HG03354 (cell line): ENCODE measurements around the gene GNAI2.
A peak's percentile ranks its signal among the peaks of the same experiment; 100 is the strongest.
"Not testable (repeated sequence)": the region's sequence is repeated elsewhere in the genome, so short reads cannot be mapped to it uniquely, and the experiment has no call there.

Experiments
- ATAC-seq: cut with Tn5 transposase; IDR thresholded peaks from one replicate; pipeline ENCODE4 v1.9.1; 2021; ENCODE audit warnings: mild to moderate bottlenecking; ENCODE audit not compliant: unreplicated experiment, poor library complexity, severe bottlenecking

The GNAI2 gene

GRCh38 chr3:50241713-50242380 lies 5.8 kb downstream of the GNAI2 start:
- ATAC-seq, result no peak

- no peak for ATAC-seq
Observed at GRCh38 chr3:50242381-50242770, 6.4 kb downstream of the GNAI2 start.

GRCh38 chr3:50242851-50243542 lies 7.0 kb downstream of the GNAI2 start:
- no peak for ATAC-seq

GRCh38 chr3:50243543-50243895 lies 7.5 kb downstream of the GNAI2 start:
- ATAC-seq, result no peak

GRCh38 chr3:50244813-50245212 lies 8.8 kb downstream of the GNAI2 start:
- ATAC-seq, result not testable (repeated sequence)

GRCh38 chr3:50245251-50245745 lies 9.3 kb downstream of the GNAI2 start:
- ATAC-seq, result no peak

GRCh38 chr3:50245831-50246516 lies 10.0 kb downstream of the GNAI2 start:
- ATAC-seq, result peak; percentile 78

- ATAC-seq, result peak; percentile 64
Observed at GRCh38 chr3:50246517-50246954, 10.5 kb downstream of the GNAI2 start.

GRCh38 chr3:50248387-50248786 lies 12.4 kb downstream of the GNAI2 start:
- ATAC-seq, result no peak

- no peak for ATAC-seq
Observed at GRCh38 chr3:50249457-50249856, 13.5 kb downstream of the GNAI2 start.

GRCh38 chr3:50250514-50250913 lies 14.5 kb downstream of the GNAI2 start:
- no peak for ATAC-seq

GRCh38 chr3:50251220-50251619 lies 15.2 kb downstream of the GNAI2 start:
- ATAC-seq, result no peak

GRCh38 chr3:50254577-50255250 lies 18.7 kb downstream of the GNAI2 start:
- no peak for ATAC-seq

- ATAC-seq, result no peak
Observed at GRCh38 chr3:50255251-50255615, 19.2 kb downstream of the GNAI2 start.

- ATAC-seq, result no peak
Observed at GRCh38 chr3:50256978-50257890, 21.2 kb downstream of the GNAI2 start.

GRCh38 chr3:50258029-50258680 lies 22.2 kb downstream of the GNAI2 start:
- ATAC-seq, result no peak

GRCh38 chr3:50258979-50259378 lies 23.0 kb downstream of the GNAI2 start:
- ATAC-seq, result no peak

- ATAC-seq, result peak; percentile 23
Observed at GRCh38 chr3:50259432-50260026, 23.5 kb downstream of the GNAI2 start.
